Neural cell (in vitro differentiated cells): ENCODE results near the gene SLC7A8. TPM values are rescaled to one million over a fixed set of nuclear protein-coding genes. Genes with fewer than 3 reads are reported as not detected.

ENCODE experiments used
- H2AFZ ChIP-seq: fragments of 200-600, 300-800 bp; sonication (generic), shearing (Covaris generic); 2 replicates; pipeline ENCODE4 v1.6.0; 2014; ENCODE audit warnings: low read depth, mild to moderate bottlenecking, antibody characterized with exemption, low read length, moderate library complexity
- H3F3A ChIP-seq: fragments of 200-600 bp; shearing (Covaris generic); 2 replicates; pipeline ENCODE4 v1.6.1; 2016; ENCODE audit warnings: mild to moderate bottlenecking, moderate library complexity, mixed read lengths, antibody characterized with exemption, low read length; ENCODE audit not compliant: insufficient read depth, poor library complexity, severe bottlenecking
- H3K27ac ChIP-seq: fragments of 200-600, 300-800 bp; sonication (generic), shearing (Covaris generic); 2 replicates; pipeline ENCODE4 v1.5.1; 2014; ENCODE audit warnings: mild to moderate bottlenecking, low read length, moderate library complexity
- H3K27me3 ChIP-seq: fragments of 300-800, 200-600 bp; sonication (generic), shearing (Covaris generic); 2 replicates; pipeline ENCODE4 v1.6.0; 2014; ENCODE audit warnings: mild to moderate bottlenecking, low read depth, low read length, moderate library complexity; ENCODE audit not compliant: insufficient read depth
- H3K36me3 ChIP-seq: fragments of 300-800, 200-600 bp; sonication (generic), shearing (Covaris generic); 2 replicates; pipeline ENCODE4 v1.5.1; 2014; ENCODE audit warnings: mild to moderate bottlenecking, antibody characterized with exemption, low read length, moderate library complexity; ENCODE audit not compliant: insufficient read depth
- H3K4me2 ChIP-seq: fragments of 300-800, 200-600 bp; sonication (generic), shearing (Covaris generic); 2 replicates; pipeline ENCODE4 v1.6.0; 2014; ENCODE audit warnings: mild to moderate bottlenecking, low read length
- H3K4me3 ChIP-seq: fragments of 300-800, 200-600 bp; sonication (generic), shearing (Covaris generic); 2 replicates; pipeline ENCODE4 v1.5.1; 2014; ENCODE audit warnings: mild to moderate bottlenecking, low read length, moderate library complexity
- H3K79me2 ChIP-seq: fragments of 200-600 bp; shearing (Covaris generic); replicated peaks from 2 replicates; pipeline ENCODE4 v1.6.0; 2014; ENCODE audit warnings: mild to moderate bottlenecking, low read length, moderate library complexity; ENCODE audit not compliant: insufficient read depth
- H3K9ac ChIP-seq: fragments of 300-800, 200-600 bp; sonication (generic), shearing (Covaris generic); 2 replicates; pipeline ENCODE4 v1.6.1; 2016; ENCODE audit warnings: mild to moderate bottlenecking, low read length, mixed read lengths
- H3K9me2 ChIP-seq: fragments of 200-600 bp; shearing (Covaris generic); 2 replicates; pipeline ENCODE4 v1.6.1; 2016; ENCODE audit warnings: mild to moderate bottlenecking, low read length, mixed read lengths; ENCODE audit not compliant: insufficient read depth
- H3K9me3 ChIP-seq: fragments of 200-600, 300-800 bp; sonication (generic), shearing (Covaris generic); 2 replicates; pipeline ENCODE4 v1.6.1; 2016; ENCODE audit warnings: mild to moderate bottlenecking, mixed run types, low read length, moderate library complexity, mixed read lengths
- H4K20me1 ChIP-seq: fragments of 200-600 bp; shearing (Covaris generic); 2 replicates; pipeline ENCODE4 v1.6.1; 2016; ENCODE audit warnings: mild to moderate bottlenecking, mixed run types; ENCODE audit not compliant: insufficient read depth
- CTCF ChIP-seq: fragments of 450-650 bp; IDR thresholded peaks from 2 replicates; pipeline ENCODE4 v1.5.1; 2014; ENCODE audit warnings: antibody characterized with exemption, mild to moderate bottlenecking, moderate library complexity; ENCODE audit not compliant: poor library complexity, severe bottlenecking
- EP300 ChIP-seq: fragments of 450-650 bp; conservative IDR thresholded peaks from 2 replicates; pipeline ENCODE4 v1.6.1; 2014; ENCODE audit warnings: antibody characterized with exemption, mild to moderate bottlenecking, moderate library complexity; ENCODE audit not compliant: poor library complexity, severe bottlenecking
- EZH2 ChIP-seq: fragments of 200-600, 300-800 bp; shearing (Covaris generic), sonication (generic); IDR thresholded peaks from 2 replicates; pipeline ENCODE4 v1.6.1; 2014; ENCODE audit warnings: antibody characterized with exemption, low read length, borderline replicate concordance, mild to moderate bottlenecking; ENCODE audit not compliant: insufficient read depth, poor library complexity, severe bottlenecking
- MXI1 ChIP-seq: fragments of 450-650 bp; conservative IDR thresholded peaks from 2 replicates; pipeline ENCODE4 v1.6.1; 2014; ENCODE audit warnings: antibody characterized with exemption, mild to moderate bottlenecking; ENCODE audit not compliant: poor library complexity, severe bottlenecking
- POLR2AphosphoS5 ChIP-seq: IDR thresholded peaks from 2 replicates; pipeline ENCODE4 v1.6.1; 2012
- RAD21 ChIP-seq: fragments of 450-650 bp; conservative IDR thresholded peaks from 2 replicates; pipeline ENCODE4 v1.6.1; 2014; ENCODE audit warnings: antibody characterized with exemption, mild to moderate bottlenecking, moderate library complexity
- REST ChIP-seq: IDR thresholded peaks from 2 replicates; pipeline ENCODE4 v1.6.1; 2012; ENCODE audit warnings: borderline replicate concordance
- SMC3 ChIP-seq: fragments of 450-650 bp; conservative IDR thresholded peaks from 2 replicates; pipeline ENCODE4 v1.6.1; 2014; ENCODE audit warnings: antibody characterized with exemption, mild to moderate bottlenecking, moderate library complexity; ENCODE audit not compliant: poor library complexity
- TAF1 ChIP-seq: IDR thresholded peaks from 2 replicates; pipeline ENCODE4 v1.6.1; 2012; ENCODE audit warnings: low read depth
- polyA plus RNA-seq: library from polyadenylated mRNA; depleted of rRNA; stranded (reverse); fragments of >200 nt; gene quantifications from 2 replicates; pipeline ENCODE4 v1.2.3, GENCODE V29; 2014

SLC7A8 gene
- polyA plus RNA-seq, 1 donor from 2014 or later: 0.21 TPM

DNA sequence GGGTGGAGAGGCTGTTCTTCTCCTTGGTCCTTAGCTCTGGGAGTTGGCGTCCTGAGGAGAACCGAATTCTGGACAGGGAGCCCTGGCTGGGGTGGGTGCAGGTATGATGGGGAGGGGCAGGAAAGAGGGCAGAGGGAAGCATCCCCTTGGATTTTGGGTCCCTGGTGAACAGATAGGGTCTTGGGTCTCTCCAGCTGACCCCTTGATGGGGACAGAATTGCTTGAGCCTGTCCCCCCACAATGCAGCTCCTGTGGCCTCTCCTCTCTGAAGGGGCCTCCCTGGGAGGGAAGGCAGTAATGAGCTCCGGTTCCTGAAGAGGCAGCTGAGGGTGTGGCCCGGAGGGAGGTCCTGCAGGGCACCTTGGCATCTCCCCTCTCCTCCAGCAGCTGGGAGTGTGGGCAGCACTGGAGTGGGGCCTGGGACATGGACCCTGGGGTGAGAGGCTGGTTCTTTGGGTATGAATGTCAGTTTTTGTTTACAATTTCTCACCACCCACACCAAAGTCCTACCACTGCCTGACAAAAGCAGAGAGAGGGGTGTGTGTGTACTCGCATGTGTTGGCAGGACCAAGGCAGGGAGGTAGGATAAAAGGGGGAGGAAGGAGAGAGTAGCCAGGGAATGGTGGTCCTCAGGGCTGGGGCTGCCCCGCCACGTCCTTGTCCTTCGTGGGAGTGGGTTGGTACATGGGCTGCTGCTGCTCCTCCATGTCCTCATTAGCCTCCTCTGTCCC lies 56.7 kb downstream of the SLC7A8 start:
- Histone ChIP-seq H3K79me2 (no peaks in the 10 kb centered on the region), H3F3A (no peaks in the 10 kb centered on the region), H3K4me3 (no peak overlapping the region), H3K36me3 (no peaks in the 10 kb centered on the region), H3K27me3 (no peaks in the 10 kb centered on the region), H3K9me3 (no peaks in the 10 kb centered on the region), H2AFZ (no peak overlapping the region), H3K27ac (no peak overlapping the region), H4K20me1 (no peaks in the 10 kb centered on the region), H3K9ac (no peak overlapping the region), H3K4me2 (no peak overlapping the region), H3K9me2 (no peaks in the 10 kb centered on the region)
- TF ChIP-seq POLR2AphosphoS5: no peak

DNA sequence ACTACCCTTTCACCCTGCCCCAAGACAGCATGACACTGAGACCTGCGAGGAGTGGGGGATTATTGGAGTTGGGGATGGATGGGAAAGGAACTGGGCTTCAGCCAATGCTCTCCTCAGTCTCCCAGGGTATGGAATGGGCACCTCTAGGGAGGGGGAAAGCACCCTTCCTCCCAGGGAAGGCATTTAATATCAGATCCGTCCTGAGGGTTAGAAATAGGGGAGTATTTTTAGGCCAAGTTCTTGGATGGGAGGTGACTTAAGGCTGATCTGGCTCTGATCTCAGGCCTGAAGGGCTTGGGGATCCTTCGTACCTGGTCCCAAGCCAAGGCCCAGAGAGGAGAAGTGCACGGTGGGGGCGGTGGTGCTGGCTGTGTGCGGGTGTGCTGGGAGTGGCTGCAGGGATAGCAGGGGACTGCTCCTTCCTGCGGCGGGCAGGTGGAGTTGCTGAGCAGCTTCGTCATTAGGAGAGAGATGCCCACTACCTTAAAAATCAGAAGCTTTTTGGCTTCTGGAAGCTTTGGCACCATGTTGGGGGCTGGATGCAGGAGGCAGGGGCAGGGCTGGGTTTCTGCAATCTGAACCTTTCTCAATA lies 57.4 kb downstream of the SLC7A8 start:
- no peaks in the 10 kb centered on the region for H3K79me2 ChIP-seq
- H3K36me3 ChIP-seq: no peaks in the 10 kb centered on the region
- no peak overlapping the region for H3K4me3 ChIP-seq
- H2AFZ ChIP-seq: no peak overlapping the region
- H3K27ac ChIP-seq: no peak overlapping the region
- no peaks in the 10 kb centered on the region for H4K20me1 ChIP-seq
- TF ChIP-seq CTCF (no peak), EZH2 (no peak), RAD21 (no peak), REST (no peak), POLR2AphosphoS5 (no peak), MXI1 (no peak), EP300 (no peak), TAF1 (no peak), SMC3 (no peak)
- H3K27me3 ChIP-seq: no peaks in the 10 kb centered on the region
- no peaks in the 10 kb centered on the region for H3F3A ChIP-seq
- H3K9me2 ChIP-seq: no peaks in the 10 kb centered on the region
- no peak overlapping the region for H3K9ac ChIP-seq
- H3K4me2 ChIP-seq: no peak overlapping the region
- H3K9me3 ChIP-seq: no peaks in the 10 kb centered on the region
